H1 (cell line): ENCODE data around the gene PCDHGA3. TPM values are rescaled to one million over a fixed set of nuclear protein-coding genes. Genes with fewer than 3 reads are reported as not detected.

ENCODE experiments used
- CREB1 ChIP-seq: IDR thresholded peaks from 2 replicates; pipeline ENCODE4 v1.6.1; 2012; ENCODE audit warnings: inconsistent platforms
- EGR1 ChIP-seq: IDR thresholded peaks from 2 replicates; pipeline ENCODE4 v1.6.1; 2011; ENCODE audit warnings: low read depth, low read length, borderline replicate concordance
- KDM4A ChIP-seq: IDR thresholded peaks from one replicate; pipeline ENCODE4 v1.7.1; 2012; ENCODE audit warnings: low read depth, mild to moderate bottlenecking, moderate library complexity, low read length, inconsistent platforms; ENCODE audit not compliant: severe bottlenecking
- POLR2AphosphoS5 ChIP-seq: IDR thresholded peaks from 2 replicates; pipeline ENCODE4 v1.6.1; 2011; ENCODE audit warnings: low read depth, low read length
- RAD21 ChIP-seq, 2 experiments: IDR thresholded peaks in 1 of 2; conservative IDR thresholded peaks in 1 of 2; 2 replicates each; pipeline ENCODE4 v1.6.1; 2011; ENCODE audit warnings: low read depth in 2 of 2, low read length in 2 of 2, improper control_type of control experiment in 1 of 2, inconsistent platforms in 1 of 2, mild to moderate bottlenecking in 1 of 2, moderate library complexity in 1 of 2
- TAF1 ChIP-seq: IDR thresholded peaks from 2 replicates; pipeline ENCODE4 v1.6.1; 2011; ENCODE audit warnings: mild to moderate bottlenecking, low read depth, low read length
- TAF7 ChIP-seq: optimal IDR thresholded peaks from 2 replicates; pipeline ENCODE3; 2011; ENCODE audit warnings: low read depth, mild to moderate bottlenecking, inconsistent platforms, low read length, moderate library complexity, borderline replicate concordance
- TBP ChIP-seq: IDR thresholded peaks from 2 replicates; pipeline ENCODE4 v1.6.1; 2011; ENCODE audit warnings: low read depth, low read length, improper control_type of control experiment
- polyA plus RNA-seq, 7 experiments: library from polyadenylated mRNA; depleted of rRNA in 3 of 7; stranded (reverse) in 5 of 7; unstranded in 2 of 7; fragments of >200 nt in 5 of 7; fragments of 200-250 nt in 2 of 7; gene quantifications; 1 replicate in 5 of 7; 2 replicates in 1 of 7; 4 replicates in 1 of 7; pipeline versions ENCODE4 v1.2.1 to v1.2.3, GENCODE V29; 2011 to 2013; ENCODE audit warnings: missing spikeins in 2 of 7, mixed read lengths in 2 of 7
- total RNA-seq: library from RNA; stranded (reverse); fragmentation: NEBNext Ultra II Directional; extraction: Animal tissue kit (Norgen Biotek cat#: 25700); gene quantifications from 2 replicates; pipeline ENCODE4 v1.2.1, GENCODE V29; 2021

The PCDHGA3 gene
- total and polyA plus RNA-seq, 2 of the 8 experiments (the other 6 are each of a cell fraction or from before 2014, with no cell fraction given), result 0.15 to 0.39 TPM

- TF ChIP-seq TAF1 (peak; percentile 61), EGR1 (peak; percentile 34; the same call in 1 of the 2 replicates), POLR2AphosphoS5 (peak; percentile 47; the same call in 1 of the 2 replicates), TBP (no peak), TAF7 (peak; percentile 46), KDM4A (peak; percentile 64), RAD21 (IDR thresholded peaks at IDR 0.05 in 1 of 2, conservative IDR thresholded peaks at IDR 0.05 in 1 of 2; ENCODE audit: low read depth in 2 of 2, low read length in 2 of 2) (peak; percentile 47 to 63), CREB1 (peak; percentile 28; the same call in 1 of the 2 replicates)
- TF ChIP-seq, all 59 proteins: peak for 13
Measured at GRCh38 chr5:141326088-141326854, 17.4 kb upstream of the PCDHGA3 start (continued).
